ENCODE measurements around the gene HMG20A.

GRCh38 chr15:77402740-77403379 lies 17.8 kb upstream of the HMG20A start:
- TF ChIP-seq CTCF (IDR thresholded peaks at IDR 0.05) (no peak), ZFX (IDR thresholded peaks at IDR 0.05; ENCODE audit: borderline replicate concordance) (no peak)

All from 22Rv1 (cell line).